ENCODE measurements around the gene CEP57L1.

GRCh38 chr6:109125504-109125903 is 30.2 kb downstream of the CEP57L1 start:
- no peak for TF ChIP-seq EZH2phosphoT487 (IDR thresholded peaks at IDR 0.05; ENCODE audit: insufficient read depth, low read depth)
- no peak for TF ChIP-seq EZH2 (IDR thresholded peaks at IDR 0.05; ENCODE audit: insufficient read depth, poor library complexity, severe bottlenecking)
